ENCODE measurements around the gene CYP4A22.
"Not testable (repeated sequence)": the region's sequence is repeated elsewhere in the genome, so short reads cannot be mapped to it uniquely, and the experiment has no call there.

CYP4A22 gene

GRCh38 chr1:47184822-47185677 lies 47.8 kb downstream of the CYP4A22 start:
- DNase-seq (ENCODE audit: low read depth in 2 of 2, low spot score in 1 of 2) = no peak

DNA sequence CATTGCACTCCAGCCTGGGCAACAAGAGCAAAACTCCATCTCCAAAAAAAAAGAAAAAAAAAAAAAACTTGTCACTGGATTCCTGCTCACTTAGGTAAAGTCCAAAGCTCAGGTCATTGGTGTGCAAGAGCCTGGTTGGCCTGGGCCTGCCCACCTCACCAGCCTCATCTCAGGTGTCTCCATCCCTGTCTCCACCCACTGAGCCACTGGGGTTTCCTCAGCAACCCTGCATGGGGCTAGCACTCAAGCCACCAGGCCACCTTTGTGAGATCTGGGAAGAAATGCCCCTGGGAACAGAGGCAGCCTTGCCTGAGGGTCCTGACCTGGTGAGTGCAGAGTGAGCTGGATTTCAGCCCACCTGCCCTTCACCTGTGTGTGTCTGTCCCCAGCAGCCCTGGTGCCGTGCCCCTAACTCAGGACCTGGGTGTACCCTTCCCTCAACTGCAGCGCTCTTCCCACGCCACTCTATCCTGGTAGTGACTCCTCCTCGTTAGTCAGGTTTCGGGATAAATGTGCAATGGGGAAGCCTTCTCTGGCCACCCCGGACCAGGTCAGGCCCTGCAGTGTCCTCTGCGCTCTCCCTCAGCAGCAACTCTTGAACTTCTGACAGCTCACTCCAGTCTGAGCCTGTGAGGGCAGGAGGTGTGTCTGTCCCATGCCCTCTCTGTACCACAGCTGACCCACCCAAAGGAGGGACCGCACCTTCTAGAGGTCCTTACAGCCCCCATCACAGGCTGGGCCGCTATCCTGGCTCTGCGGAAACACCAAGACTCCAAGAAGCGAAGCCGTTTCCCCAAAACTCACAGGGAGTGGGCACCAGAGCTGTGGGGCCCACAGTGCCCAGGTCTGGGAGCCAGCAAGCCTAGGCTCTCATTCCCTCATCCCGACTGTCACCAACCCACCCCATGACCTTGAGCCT lies 49.3 kb downstream of the CYP4A22 start:
- DNase-seq (ENCODE audit: low read depth in 2 of 2, low spot score in 1 of 2) = no peak

- DNase-seq (ENCODE audit: low read depth in 2 of 2, low spot score in 1 of 2) = no peak
These were observed 50.1 kb downstream of the CYP4A22 start for GRCh38 chr1:47187231-47187925.

GRCh38 chr1:47187926-47188250 lies 50.6 kb downstream of the CYP4A22 start:
- DNase-seq (ENCODE audit: low read depth in 2 of 2, low spot score in 1 of 2) = no peak

GRCh38 chr1:47188791-47189785 lies 51.8 kb downstream of the CYP4A22 start:
- no peak for DNase-seq (ENCODE audit: low read depth in 2 of 2, low spot score in 1 of 2)

GRCh38 chr1:47189844-47190508 lies 52.7 kb downstream of the CYP4A22 start, which contains the start of gene PDZK1IP1:
Gene PDZK1IP1, minus strand, starts transcription at chr1:47190036. Its CDS starts 104 bp downstream, at chr1:47189932.
- DNase-seq (ENCODE audit: low read depth in 2 of 2, low spot score in 1 of 2) = no peak

DNA sequence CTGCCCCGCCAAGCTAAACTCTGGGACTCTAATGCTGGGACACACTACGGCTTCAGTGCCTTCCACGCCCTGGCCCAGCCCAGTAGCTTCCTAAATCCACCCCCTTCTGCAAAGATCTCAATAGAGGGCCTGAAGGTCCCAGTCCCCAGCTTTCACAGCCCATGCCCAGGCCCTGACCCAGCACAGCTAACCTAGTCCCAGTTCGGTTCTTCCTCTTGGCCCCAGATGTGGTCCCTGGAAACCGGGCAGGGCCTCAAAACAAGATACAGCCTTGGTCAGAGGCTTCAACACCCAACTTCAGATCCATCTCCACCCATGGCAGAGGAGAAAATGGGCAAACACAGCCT lies 53.2 kb downstream of the CYP4A22 start:
- no peak for DNase-seq (ENCODE audit: low read depth in 2 of 2, low spot score in 1 of 2)

GRCh38 chr1:47190857-47191256 lies 53.6 kb downstream of the CYP4A22 start:
- no peak for DNase-seq (ENCODE audit: low read depth in 2 of 2, low spot score in 1 of 2)

DNA sequence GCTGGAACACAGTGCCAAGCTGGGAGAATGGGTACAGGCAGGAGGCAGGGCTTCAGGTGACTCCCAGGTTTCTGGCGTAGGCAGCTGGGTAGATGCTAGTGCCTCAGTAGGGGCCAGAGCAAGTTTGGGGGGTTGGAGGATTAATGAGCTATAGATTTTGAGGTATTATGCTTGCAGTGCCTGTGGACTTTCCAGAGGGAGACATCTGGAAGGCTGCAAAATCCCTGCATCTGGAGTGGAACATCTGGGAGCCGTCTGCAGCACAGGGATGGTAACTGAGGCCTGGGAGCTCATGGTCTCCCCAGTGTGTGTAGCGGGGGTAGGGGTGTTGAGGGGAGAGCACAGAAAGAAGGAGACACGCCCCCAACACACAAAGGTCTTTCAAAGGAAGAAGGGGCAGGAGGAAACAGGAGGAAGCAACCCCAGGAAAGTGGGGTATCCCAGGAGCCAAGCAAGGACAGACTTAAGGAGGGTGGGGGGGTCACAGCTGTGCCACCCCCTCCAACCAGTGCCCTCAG lies 54.8 kb downstream of the CYP4A22 start:
- DNase-seq (ENCODE audit: low read depth in 2 of 2, low spot score in 1 of 2) = no peak

DNA sequence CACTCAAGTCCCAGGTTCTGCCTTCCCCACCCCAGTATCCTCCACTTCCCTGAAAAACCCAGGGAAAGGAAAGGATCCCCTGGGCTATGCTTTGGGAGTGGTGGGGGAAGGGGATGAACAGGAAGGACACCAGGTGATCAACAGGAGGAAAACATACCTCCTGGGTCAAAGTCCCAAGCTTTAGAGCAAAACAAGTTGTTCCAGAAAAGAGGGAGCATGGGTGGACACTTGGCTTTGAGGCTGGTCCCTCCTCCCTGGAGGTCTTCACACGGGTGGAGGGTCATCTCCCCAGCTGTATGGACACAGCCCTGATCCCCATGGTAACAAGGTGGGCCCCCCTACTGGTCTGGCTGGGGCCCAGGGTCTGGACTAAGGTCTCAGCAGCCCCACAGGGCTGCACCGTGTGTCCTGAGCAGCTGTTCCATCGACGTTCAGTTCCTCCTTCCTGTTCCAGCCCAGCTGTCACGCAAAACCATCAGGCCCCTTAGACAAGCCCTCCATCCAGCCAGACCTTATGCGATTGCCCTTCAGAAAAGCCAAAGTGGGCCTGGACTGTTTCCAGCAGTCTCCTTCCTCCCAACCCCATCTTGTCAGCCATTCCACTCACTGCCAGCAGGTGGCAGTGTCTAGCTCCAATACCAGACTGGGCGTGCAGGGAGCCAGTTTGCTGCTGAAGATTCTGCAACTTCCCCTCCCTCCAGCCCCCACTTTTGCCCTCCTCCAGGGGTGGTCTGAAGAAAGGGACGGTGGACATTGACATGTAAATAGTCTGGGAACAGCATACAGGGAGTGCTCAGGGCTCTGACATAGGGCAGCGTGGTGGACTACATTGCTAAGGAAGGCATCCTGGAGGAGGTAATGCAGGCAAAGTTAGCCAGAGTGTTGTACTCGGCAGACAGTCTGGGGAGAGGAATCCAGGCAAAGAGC lies 55.5 kb downstream of the CYP4A22 start:
- DNase-seq (ENCODE audit: low read depth in 2 of 2, low spot score in 1 of 2) = peak; percentile 7 to 46

DNA sequence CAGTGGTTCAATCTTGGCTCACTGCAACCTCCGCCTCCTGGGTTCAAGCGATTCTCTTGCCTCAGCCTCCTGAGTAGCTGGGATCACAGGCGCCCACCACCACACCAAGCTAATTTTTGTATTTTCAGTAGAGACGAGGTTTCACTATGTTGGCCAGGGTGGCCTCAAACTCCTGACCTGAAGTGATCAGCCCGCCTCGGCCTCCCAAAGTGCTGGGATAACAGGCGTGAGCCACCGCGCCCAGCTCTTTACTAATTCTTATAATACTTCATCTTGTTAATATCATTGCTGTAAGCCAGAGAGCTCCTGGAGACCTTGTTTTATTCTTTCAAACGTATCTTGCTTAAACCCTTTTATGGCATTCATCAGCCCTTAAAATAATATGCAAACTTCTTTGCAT lies 56.3 kb downstream of the CYP4A22 start:
- DNase-seq (ENCODE audit: low read depth in 2 of 2, low spot score in 1 of 2) = not testable (repeated sequence)

DNA sequence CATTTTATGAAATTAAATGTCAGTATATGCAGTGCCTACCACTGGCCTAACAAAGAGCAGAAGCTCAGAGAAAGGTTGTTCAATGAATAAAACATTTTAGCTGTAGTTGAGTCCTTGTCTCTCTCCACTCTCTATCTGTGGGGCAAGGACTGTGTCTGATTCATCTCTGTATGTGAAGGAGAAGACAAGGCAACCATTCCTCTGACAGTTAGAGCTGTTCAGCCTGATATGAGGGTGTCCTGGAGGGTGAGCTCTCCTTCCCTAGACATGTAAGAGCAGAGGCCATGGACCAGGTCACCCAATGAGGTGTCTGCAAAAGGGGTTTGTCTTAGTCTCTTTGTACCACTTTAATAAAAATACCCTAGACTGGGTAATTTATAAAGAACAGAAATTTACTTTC lies 57.1 kb downstream of the CYP4A22 start:
- no peak for DNase-seq (ENCODE audit: low read depth in 2 of 2, low spot score in 1 of 2)

DNA sequence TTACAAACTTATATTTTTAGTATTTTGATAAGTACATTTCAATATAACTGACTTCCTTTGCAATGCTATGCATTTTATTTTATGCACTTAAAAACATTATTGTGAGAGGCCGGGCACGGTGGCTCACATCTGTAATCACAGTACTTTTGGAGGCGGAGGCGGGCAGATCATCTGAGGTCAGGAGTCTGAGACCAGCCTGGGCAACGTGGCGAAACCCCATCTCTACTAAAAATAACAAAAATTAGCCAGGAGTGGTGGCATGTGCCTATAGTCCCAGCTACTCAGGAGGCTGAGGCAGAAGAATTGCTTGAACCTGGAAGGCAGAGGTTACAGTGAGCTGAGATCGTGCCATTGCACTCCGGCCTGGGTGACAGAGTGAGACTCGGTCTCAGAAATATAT lies 58.7 kb downstream of the CYP4A22 start:
- DNase-seq (ENCODE audit: low read depth in 2 of 2, low spot score in 1 of 2) = not testable (repeated sequence)

GRCh38 chr1:47196622-47197021 lies 59.4 kb downstream of the CYP4A22 start:
- no peak for DNase-seq (ENCODE audit: low read depth in 2 of 2, low spot score in 1 of 2)

GRCh38 chr1:47198214-47198613 lies 61.0 kb downstream of the CYP4A22 start:
- no peak for DNase-seq (ENCODE audit: low read depth in 2 of 2, low spot score in 1 of 2)
